Suppressor macrophage treated with lipopolysaccharide for 1 hour (primary cell): Measurements from ENCODE around the gene ITGB3BP.
"Not testable (repeated sequence)": the region's sequence is repeated elsewhere in the genome, so short reads cannot be mapped to it uniquely, and the experiment has no call there.

Source experiments
- DNase-seq, 3 donors: peaks; one replicate each; pipeline ENCODE4 v3.0.0-alpha.2; 2020 to 2022

ITGB3BP gene, protein sequence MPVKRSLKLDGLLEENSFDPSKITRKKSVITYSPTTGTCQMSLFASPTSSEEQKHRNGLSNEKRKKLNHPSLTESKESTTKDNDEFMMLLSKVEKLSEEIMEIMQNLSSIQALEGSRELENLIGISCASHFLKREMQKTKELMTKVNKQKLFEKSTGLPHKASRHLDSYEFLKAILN

DNA sequence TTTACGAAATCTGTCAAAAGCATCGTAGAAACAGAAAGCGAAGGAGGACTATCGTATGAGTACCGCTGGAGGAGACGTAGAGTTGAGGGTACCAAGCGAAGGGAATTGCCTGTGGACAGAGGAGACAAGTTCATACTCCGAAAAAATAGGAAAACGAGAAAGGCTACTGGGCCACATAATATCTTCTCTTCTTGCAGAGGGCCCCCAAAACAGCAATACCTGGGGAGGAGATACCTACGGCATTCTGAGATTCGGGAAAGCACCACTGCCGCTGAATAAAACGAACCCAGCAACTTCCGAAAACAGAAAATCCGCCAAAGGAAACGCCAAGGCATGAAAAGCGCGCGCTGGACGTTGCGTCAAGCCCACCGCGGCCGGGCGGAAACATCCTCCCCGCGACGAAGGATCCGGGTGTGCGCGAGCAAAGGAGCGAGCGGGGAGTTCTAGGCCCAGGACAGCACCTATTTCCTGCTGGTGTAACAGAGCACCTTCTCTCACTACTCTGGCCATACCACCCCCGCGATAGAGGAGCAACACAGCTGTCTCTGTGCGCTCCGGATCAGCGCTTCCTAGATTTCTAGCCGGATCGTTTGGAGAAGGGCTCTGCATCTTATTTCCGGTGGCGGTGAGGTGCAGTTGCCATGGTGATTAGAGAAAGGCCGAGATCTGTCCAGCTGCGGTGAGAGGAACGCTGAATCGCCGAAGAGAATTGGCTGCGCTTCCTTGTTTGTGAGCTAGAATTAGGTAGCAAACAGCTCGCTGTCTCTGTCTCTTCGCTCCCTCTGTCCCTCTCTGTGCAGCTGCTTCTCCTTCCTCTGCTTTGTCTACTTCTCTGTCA lies at the start of gene ITGB3BP, which contains the start of gene EFCAB7:
Gene ITGB3BP (minus strand): TSS at position 335 of the 838 bp plus-strand sequence. CDS start 92 bp downstream, at position 243.
Gene EFCAB7 (plus strand): TSS at position 635 of the 838 bp plus-strand sequence. CDS start 2,048 bp downstream, outside the sequence.
- peak; percentile 90 to 91 (median 90) for DNase-seq

- not testable (repeated sequence) for DNase-seq
Observed at GRCh38 chr1:63572686-63573085, 49.7 kb upstream of the ITGB3BP start.

GRCh38 chr1:63569640-63570316 lies 46.8 kb upstream of the ITGB3BP start:
- no peak for DNase-seq

DNA sequence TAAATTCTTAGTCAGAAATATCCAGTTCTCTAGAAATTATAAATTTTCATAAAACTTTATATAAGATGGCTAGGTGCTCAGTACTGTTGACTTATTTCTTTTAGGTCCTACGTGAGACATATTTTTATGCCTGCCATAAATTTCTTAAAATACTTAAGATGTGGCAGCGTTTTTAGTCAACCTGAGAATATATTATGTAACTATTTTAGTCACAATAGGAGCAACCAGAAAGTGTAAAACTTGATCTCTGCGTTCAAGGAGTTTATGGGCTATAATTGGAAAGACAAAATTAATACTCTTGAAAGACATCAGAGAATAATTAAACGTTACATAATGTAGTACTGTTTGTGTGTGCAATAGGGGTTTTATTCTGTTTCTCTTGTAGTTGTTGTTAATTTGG lies 46.0 kb upstream of the ITGB3BP start:
- no peak for DNase-seq

DNA sequence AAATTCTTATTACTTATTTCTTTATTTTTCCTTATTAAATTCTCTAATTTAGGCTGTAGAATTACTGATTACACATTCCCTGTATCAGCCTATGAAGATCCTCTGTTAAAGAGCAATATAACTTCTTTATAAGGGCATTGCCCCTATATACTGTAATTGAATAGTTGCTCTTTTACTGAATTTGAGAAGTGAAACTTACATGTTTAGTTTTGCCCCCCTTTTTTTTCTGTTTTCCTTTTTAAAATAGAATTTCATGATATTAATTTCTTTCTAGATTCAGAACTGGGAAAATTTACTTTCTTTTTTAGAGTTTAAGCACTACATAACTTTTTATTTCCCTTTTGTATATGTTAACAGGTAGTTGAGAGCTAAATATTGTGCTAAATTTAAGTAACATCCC lies 40.7 kb upstream of the ITGB3BP start:
- no peak for DNase-seq

GRCh38 chr1:63559357-63559756 lies 36.3 kb upstream of the ITGB3BP start:
- no peak for DNase-seq

- peak; percentile 52 to 67 (median 61) for DNase-seq
Observed at GRCh38 chr1:63557365-63557987, 34.5 kb upstream of the ITGB3BP start.

- no peak for DNase-seq
Observed at GRCh38 chr1:63555480-63555879, 32.5 kb upstream of the ITGB3BP start.

DNA sequence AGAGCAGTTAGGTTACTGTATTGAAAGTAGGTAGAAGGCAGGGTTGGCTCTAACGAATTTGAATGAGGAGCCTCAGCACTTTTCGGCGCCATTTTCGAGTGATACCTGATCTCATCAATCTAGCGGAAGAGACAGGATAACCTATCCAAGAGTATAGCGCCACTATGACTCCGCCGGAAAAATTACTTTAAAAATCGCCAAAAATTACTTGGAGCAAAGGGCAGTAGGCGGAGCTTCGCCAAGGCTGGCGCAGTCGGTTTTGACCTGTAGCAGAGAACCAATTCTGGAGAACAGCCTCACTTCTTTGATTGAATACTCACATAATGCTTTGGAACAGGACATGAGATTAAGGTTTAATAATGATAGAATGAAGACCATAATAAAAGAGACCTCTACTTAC lies 25.9 kb upstream of the ITGB3BP start:
- DNase-seq = no peak

- no peak for DNase-seq
Observed at GRCh38 chr1:63548303-63548702, 25.3 kb upstream of the ITGB3BP start.

GRCh38 chr1:63547621-63548294 lies 24.7 kb upstream of the ITGB3BP start:
- no peak for DNase-seq

DNA sequence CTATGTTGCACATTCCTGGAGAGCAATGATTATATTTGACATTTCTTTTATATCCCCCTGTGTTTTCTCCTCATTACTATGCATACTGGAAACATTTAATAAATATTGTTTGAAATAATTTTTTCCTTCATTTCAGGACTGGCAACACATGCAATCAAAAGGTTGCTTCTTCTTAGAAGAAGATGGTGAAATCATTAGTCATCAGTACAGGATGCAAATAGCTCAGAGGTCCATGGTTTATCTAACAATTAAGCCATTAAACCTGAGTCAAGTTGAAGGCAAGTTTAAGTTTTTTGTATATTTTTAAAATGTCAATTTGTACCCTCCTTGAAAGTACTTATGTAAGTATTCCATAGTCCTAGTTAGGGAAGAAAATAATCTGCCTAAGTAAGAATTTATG lies 22.8 kb upstream of the ITGB3BP start:
- DNase-seq = peak in 1 of 3 donors; percentile 21

DNA sequence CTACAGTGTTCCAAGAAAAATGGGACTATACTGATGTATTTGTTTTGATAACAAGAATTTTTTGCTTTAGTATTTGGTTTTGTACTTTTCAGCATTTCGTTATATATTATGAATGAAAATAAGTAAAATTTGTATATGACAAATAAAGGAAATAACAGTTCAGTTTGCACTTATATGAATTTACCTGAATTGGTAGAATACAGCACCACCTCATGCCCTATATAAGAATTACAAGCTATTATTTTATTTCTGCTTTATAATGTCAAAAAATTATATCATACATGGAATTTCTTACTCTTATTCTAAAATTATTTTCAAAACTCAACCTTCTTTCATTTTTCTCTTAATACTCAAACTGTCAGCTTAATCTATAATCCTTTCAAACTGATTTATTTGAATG lies 14.9 kb upstream of the ITGB3BP start:
- peak; percentile 18 to 47 (median 30) for DNase-seq

- no peak for DNase-seq
Observed at GRCh38 chr1:63537006-63537405, 14.0 kb upstream of the ITGB3BP start.

DNA sequence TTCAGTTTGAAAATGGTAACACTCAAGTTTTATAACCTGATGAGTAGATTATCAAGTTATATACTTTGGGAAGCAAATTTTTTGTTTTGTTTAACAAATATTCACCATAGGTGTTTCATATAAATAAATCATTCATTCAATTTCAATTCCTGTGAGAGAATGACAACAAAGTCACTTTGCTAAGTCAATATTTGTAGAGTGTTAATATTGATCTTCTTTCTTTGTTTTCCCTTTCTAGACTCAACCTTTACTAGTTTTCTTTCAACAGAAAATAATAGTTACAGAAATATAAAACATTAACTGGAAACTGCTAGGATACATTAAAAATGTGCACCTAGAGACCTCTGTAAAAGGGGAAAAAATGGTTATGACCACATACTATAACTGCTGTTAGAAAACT lies 11.4 kb upstream of the ITGB3BP start:
- DNase-seq = no peak

DNA sequence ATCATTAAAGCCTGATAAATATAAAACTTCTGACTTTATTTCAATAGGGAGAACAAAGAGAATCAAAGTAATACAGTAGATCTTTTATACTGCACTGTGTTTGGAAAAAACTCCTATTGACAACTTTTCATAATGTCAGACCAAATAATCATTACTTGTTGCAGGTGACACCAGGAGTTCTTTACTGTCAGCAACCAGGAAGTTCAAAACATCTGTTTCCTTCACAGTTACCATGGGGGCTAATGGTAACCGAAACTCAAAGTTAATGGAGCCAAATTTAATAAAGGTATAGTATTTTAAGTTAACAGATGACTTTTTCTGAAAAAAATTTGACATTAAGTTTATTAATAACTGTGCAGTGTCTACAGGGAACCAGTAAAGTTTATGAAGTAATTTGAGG lies 10.9 kb upstream of the ITGB3BP start:
- DNase-seq = no peak

DNA sequence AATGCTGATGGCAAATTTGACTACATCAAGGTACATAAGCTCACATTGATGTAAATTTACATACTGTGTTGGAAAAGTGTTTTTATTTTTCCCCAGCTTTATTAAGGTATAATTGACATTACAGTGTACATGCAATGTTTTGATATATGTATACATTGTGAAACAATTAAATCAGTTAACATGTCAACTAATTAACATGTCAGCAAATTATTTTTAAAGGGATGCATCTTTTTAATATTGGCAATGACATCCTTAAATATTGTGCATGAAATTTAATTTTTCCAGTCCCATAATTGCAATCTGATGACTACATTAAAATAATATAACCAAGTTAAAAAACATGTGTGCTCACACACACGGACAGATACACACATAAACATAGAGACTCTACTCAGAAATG lies 9.7 kb upstream of the ITGB3BP start:
- no peak for DNase-seq

- DNase-seq = no peak
Observed at GRCh38 chr1:63524201-63524600, 1.2 kb upstream of the ITGB3BP start.

GRCh38 chr1:63523738-63524137 lies 713 bp upstream of the ITGB3BP start:
- DNase-seq = no peak

- DNase-seq = no peak
Observed at GRCh38 chr1:63516629-63517028, 6.4 kb downstream of the ITGB3BP start.

DNA sequence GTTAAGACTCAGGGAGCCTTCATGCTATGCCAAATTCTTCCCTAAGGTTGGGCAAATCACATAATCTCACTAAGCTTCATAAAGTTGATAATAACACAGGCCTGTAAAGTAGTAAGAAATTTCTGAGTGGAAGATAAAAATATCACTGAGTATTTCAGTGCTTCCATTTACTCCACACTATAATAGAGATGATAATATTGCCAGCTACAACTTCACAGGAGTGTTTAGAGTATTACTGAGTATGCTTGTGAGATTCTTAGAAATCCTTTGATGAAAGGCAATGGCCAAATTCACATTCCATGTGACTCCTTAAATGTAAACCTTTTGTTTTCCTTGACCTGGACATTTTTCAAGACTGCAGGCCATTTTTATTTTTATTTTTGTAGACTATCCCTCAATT lies 10.4 kb downstream of the ITGB3BP start:
- DNase-seq = no peak

DNA sequence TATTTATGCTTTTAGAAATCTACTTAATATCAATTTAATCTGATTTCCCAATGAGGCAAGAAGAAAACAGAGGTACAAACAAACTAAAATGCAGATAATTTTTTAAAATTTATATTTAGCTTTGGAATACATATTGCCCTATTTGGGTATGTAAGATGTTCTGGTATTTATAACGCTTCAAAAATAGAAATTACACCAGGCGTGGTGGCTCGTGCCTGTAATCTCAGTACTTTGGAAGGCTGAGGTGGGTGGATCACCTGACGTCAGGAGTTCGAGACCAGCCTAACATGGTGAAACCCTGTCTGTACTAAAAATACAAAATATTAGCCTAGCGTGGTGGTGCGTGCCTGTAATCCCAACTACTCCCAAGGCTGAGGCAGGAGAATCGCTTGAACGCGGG lies 13.3 kb downstream of the ITGB3BP start:
- no peak for DNase-seq

GRCh38 chr1:63506782-63507181 lies 16.2 kb downstream of the ITGB3BP start:
- DNase-seq = no peak
